Ecto neural progenitor cell (in vitro differentiated cells): Measurements from ENCODE around the gene IL10RA.
"Not testable (repeated sequence)": the region's sequence is repeated elsewhere in the genome, so short reads cannot be mapped to it uniquely, and the experiment has no call there.

ENCODE experiments used
- DNase-seq: peaks from one replicate; pipeline ENCODE4 v3.0.0-alpha.2; 2018; ENCODE audit warnings: low spot score

IL10RA gene

DNA sequence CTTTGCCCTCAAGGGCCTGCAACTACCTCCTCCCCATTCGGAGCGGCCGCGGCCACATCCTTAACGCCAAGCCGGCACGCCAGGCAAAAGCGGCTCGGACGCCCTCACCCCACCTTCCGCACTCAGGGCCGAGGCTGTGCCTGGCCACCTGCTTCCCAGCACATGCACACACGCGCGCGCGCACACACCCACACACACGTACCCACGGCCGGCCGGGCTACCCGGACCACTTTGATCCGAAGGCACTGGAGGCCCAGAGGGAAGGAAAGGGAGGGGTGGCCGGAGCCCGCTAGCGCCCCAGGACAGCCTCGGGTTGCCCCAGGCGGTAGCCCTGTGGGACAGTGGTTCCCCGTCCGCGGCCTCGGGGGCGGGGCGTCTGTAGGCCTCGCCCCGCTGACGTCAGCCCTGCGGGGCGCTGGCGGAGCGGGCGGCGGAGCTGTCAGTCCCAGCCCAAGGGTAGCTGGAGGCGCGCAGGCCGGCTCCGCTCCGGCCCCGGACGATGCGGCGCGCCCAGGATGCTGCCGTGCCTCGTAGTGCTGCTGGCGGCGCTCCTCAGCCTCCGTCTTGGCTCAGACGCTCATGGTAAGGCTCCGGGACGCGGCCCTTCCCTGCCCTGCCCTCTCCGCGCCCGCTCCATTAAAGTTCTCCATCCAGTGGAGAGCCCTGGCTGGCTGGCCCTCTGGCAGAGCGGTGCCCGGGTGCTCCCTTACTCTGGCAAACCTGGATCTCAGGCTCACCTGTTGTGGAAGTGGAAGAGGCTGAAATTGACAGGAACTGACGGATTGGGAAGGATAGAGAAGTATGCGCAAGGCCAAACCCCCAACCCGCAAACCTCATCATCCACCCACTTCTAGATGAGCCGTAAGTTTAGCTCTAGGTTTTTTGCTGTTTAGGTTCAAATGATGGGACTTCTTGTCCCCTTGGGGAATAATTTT lies at the start of gene IL10RA:
TSS of gene IL10RA (plus strand) at position 442 of the 935 bp plus-strand sequence. CDS start at position 516, 74 bp downstream.
- peak; percentile 89 for DNase-seq

DNA sequence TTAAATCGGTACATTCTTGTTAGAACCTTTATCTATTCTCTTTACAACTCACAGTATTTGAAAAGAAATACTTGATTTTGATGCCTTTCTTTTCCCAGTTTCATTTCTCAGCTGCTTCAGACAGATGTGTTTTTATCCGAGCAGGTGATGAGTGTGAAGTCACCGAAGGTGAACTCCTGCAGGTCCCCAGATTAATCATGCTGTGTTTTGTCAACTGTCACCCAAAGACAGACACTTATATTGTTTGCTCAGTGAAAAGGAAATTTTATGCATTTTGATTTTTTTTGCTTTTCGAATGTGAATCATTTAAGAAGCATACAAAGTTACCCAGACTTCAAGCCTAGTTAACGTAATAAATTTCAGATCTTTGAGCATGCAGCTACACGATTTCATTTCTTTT lies 49.2 kb upstream of the IL10RA start:
- no peak for DNase-seq

- no peak for DNase-seq
These were observed 45.5 kb upstream of the IL10RA start for GRCh38 chr11:117940736-117941135.

- no peak for DNase-seq
These were observed 45.0 kb upstream of the IL10RA start for GRCh38 chr11:117941163-117941707.

DNA sequence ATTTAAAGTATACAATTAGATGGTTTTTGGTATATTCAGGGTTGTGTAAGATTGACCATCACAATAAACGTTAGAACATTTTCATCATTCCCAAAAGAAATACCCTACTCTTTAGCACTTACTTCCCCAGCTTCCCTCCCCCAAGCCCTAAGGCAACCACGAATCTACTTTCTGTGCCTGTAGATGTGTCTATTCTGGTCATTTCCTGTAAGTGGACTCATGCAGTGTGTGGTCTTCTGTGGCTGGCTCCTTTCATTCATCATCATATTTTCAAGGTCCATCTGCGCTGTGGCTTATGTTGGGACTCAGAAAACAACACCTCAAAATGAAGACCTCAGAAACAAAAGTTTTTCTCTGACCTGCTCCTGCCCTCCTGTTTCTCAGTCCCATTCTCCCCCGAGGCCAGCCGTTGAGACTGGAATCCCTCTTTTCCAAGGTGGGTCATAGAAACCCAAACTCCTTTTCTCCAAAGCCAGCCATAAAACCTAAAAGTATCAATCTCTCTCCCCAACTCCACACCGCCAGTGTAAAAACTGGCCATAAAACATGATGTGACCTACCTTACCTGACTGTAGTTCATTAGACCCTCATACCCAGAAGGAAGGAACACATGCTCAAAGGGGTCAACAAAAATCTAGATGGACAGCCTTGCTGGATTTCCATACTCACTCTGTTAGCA lies 44.1 kb upstream of the IL10RA start:
- DNase-seq: no peak

DNA sequence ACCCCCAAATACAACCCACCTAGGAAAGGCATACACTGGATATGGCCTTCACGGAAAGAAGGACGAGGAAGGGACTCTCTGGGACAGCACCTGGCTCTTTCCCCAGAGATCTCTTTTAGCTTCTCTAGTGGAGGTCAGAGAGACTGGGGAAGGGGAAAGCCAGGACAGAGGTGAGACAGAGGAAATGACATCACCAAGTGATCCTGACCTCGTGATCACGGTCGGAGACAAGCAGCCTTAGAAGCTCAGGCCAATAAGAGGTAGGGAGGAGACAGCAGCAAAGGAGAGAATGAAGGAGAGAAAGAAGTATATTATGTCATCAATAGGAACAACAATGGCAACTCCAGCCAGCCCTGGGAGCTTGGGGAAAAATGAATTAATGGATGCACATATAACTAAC lies 41.6 kb upstream of the IL10RA start:
- no peak for DNase-seq

DNA sequence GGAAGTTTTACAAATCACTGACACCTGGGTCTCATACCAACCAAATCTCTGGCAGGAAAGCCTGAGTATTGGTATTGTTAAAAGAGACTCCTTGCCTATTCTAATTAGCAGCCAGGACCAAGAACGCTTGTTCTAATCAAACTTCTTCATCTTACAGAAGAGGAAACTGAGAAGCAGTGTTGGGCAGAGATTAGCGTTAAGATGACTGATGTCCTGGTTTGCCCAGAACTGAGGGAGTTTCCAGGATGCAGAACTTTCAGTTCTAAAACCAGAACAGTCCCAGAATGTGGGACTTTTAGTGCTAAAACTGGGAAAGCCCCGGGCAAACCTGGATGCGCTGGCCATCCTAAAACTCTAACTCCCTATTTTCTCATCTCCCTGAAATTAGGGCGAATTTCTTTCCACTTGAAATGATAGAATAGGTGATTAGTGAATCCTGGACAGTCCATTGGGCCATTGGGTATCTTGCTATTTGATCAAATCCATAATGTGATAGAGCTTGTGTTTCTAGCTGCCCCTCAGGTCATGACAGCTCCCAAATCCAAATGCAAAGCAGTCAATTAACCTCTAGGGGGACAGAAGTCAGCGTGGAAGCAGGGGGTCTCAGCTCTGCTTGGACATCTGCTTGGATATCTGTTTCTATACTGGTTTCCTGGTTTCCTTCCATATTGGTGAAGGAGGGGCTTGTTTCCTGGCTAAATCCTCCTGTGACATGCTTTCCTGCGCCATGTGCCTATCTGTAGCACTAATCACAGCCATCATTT lies 41.0 kb upstream of the IL10RA start:
- DNase-seq: peak; percentile 51

GRCh38 chr11:117946156-117946841 lies 39.9 kb upstream of the IL10RA start:
- DNase-seq: peak; percentile 32

GRCh38 chr11:117946842-117947526 lies 39.2 kb upstream of the IL10RA start:
- DNase-seq: peak; percentile 93

- peak; percentile 16 for DNase-seq
These were observed 38.4 kb upstream of the IL10RA start for GRCh38 chr11:117947751-117948150.

- not testable (repeated sequence) for DNase-seq
These were observed 37.7 kb upstream of the IL10RA start for GRCh38 chr11:117948466-117948865.

- DNase-seq: peak; percentile 21
These were observed 37.1 kb upstream of the IL10RA start for GRCh38 chr11:117949062-117949461.

- DNase-seq: peak; percentile 36
These were observed 35.9 kb upstream of the IL10RA start for GRCh38 chr11:117950301-117950700.

- peak; percentile 36 for DNase-seq
These were observed 34.9 kb upstream of the IL10RA start for GRCh38 chr11:117950993-117951961.

GRCh38 chr11:117953024-117953671 lies 33.0 kb upstream of the IL10RA start:
- DNase-seq: no peak

GRCh38 chr11:117958949-117959348 lies 27.2 kb upstream of the IL10RA start:
- no peak for DNase-seq

GRCh38 chr11:117959438-117960149 lies 26.6 kb upstream of the IL10RA start:
- DNase-seq: no peak

DNA sequence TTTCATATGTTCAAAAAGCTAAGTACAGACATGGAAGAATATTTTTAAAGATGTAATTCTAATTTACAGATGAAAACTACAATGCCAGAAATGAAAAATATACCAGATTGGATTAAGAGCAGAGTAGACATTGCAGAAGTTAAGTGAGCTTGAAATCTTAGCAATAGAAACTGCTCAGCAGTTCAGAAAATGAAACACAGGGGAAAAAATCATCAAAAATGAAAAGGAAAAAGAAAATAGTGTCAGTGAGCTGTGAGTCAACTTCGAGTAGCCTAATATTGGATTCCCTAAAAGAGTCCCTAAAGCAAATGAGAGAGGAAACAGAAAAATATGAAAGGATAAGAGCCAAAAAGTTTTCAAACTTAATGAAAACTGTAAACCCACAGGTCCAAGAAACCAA lies 25.8 kb upstream of the IL10RA start:
- DNase-seq: no peak
